Suprapubic skin (tissue), 4 donors: ENCODE results near the gene ZNF564.

ENCODE experiments used
- EP300 ChIP-seq: sonication (generic); formaldehyde crosslinking; IDR thresholded peaks from one replicate; pipeline ENCODE4 v1.6.1; 2017; ENCODE audit warnings: antibody characterized with exemption
- POLR2A ChIP-seq, 2 donors: fragments of 450-650 bp; IDR thresholded peaks; one replicate each; pipeline ENCODE4 v1.6.1; 2017; ENCODE audit warnings: antibody characterized with exemption in 2 of 2, mild to moderate bottlenecking in 2 of 2, moderate library complexity in 2 of 2
- POLR2AphosphoS5 ChIP-seq, 3 donors: sonication (generic); formaldehyde crosslinking; IDR thresholded peaks; one replicate each; pipeline ENCODE4 v1.6.1; 2017; ENCODE audit warnings: antibody characterized with exemption in 3 of 3
- TF ChIP-seq, protein P1 (sequence below), 2 donors: fragments of 200-600 bp in 1 of 2; fragments of 450-650 bp in 1 of 2; sonication (generic) in 1 of 2; IDR thresholded peaks; one replicate each; pipeline ENCODE4 v1.5.1; 2016 to 2019; ENCODE audit warnings: antibody characterized with exemption in 2 of 2, mild to moderate bottlenecking in 1 of 2, moderate library complexity in 1 of 2

DNA sequence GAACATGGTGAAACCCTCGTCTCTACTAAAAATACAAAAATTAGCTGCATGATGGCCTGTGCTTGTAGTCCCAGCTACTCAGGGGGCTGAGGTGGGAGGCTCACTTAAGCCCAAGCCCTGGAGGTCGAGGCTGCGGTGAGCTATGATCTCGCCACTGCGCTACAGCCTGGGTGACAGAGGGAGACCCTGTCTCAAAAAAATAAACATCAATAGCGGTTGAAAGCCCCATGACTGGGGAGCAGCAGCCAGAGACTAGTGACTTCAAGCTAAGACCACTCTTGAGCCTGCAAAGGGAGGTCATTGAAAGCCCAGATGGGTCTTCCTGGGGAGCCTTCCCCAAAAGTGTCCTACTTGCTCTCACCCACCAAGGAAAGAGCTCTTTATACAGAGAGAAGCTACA lies 54.8 kb downstream of the ZNF564 start:
- TF ChIP-seq, protein P1, sequence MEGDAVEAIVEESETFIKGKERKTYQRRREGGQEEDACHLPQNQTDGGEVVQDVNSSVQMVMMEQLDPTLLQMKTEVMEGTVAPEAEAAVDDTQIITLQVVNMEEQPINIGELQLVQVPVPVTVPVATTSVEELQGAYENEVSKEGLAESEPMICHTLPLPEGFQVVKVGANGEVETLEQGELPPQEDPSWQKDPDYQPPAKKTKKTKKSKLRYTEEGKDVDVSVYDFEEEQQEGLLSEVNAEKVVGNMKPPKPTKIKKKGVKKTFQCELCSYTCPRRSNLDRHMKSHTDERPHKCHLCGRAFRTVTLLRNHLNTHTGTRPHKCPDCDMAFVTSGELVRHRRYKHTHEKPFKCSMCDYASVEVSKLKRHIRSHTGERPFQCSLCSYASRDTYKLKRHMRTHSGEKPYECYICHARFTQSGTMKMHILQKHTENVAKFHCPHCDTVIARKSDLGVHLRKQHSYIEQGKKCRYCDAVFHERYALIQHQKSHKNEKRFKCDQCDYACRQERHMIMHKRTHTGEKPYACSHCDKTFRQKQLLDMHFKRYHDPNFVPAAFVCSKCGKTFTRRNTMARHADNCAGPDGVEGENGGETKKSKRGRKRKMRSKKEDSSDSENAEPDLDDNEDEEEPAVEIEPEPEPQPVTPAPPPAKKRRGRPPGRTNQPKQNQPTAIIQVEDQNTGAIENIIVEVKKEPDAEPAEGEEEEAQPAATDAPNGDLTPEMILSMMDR (IDR thresholded peaks at IDR 0.05) = no peak
- TF ChIP-seq POLR2A (IDR thresholded peaks at IDR 0.05) (no peak), POLR2AphosphoS5 (IDR thresholded peaks at IDR 0.05) (no peak), EP300 (no peak)
